ENCODE measurements around the gene MAP3K15. TPM values are rescaled to one million over a fixed set of nuclear protein-coding genes. Genes with fewer than 3 reads are reported as not detected.

The MAP3K15 gene
- total RNA-seq = 0.31 and 0.37 TPM in 2 replicates

- H3K27me3 Mint-ChIP-seq = peaks cover 30% of the 10 kb centered on the region
- H3K36me3 Mint-ChIP-seq (ENCODE audit: low read depth) = no peaks in the 10 kb centered on the region
- peak within 1 kb of the TSS; percentile 71 for H3K4me3 Mint-ChIP-seq
- intact Hi-C loops (cut with micrococcal nuclease) = loop anchor here (1.0 kb wide), 1 partner anchor 143 kb away; no protein-coding TSS in a partner anchor
- H3K9me3 Mint-ChIP-seq = no peaks in the 10 kb centered on the region
- peaks cover 2% of the 10 kb centered on the region for H3K4me1 Mint-ChIP-seq
- no peak within 1 kb of the TSS for H3K27ac Mint-ChIP-seq
- DNase-seq = peak; percentile 64
Observed at GRCh38 chrX:19514791-19515614, at the start of gene MAP3K15. Gene MAP3K15 (minus strand): TSS chrX:19515508. CDS start chrX:19515261, 247 bp downstream.

- Mint-ChIP-seq H3K36me3 (ENCODE audit: low read depth) (peaks cover 23% of the 10 kb centered on the region), H3K27ac (no peak overlapping the region), H3K4me3 (no peak overlapping the region), H3K9me3 (no peaks in the 10 kb centered on the region), H3K4me1 (peaks cover 24% of the 10 kb centered on the region), H3K27me3 (no peaks in the 10 kb centered on the region)
- intact Hi-C loops (cut with micrococcal nuclease) = no loop called here
- no peak for DNase-seq
Observed at GRCh38 chrX:19564606-19565005, 49.3 kb upstream of the MAP3K15 start.

GRCh38 chrX:19563746-19564145 is 48.4 kb upstream of the MAP3K15 start:
- H3K27ac Mint-ChIP-seq = peak overlapping the region; percentile 11

GRCh38 chrX:19563327-19563726 is 48.0 kb upstream of the MAP3K15 start:
- no peaks in the 10 kb centered on the region for H3K9me3 Mint-ChIP-seq
- intact Hi-C loops (cut with micrococcal nuclease) = no loop called here
- peaks cover 20% of the 10 kb centered on the region for H3K36me3 Mint-ChIP-seq (ENCODE audit: low read depth)

More at GRCh38 chrX:19563746-19564145, 48.4 kb upstream of the MAP3K15 start:
- Mint-ChIP-seq H3K4me1 (peaks cover 24% of the 10 kb centered on the region), H3K36me3 (ENCODE audit: low read depth) (peaks cover 23% of the 10 kb centered on the region), H3K4me3 (no peak overlapping the region), H3K27me3 (no peaks in the 10 kb centered on the region), H3K9me3 (no peaks in the 10 kb centered on the region)
- intact Hi-C loops (cut with micrococcal nuclease) = no loop called here
- DNase-seq = no peak

GRCh38 chrX:19560611-19561010 is 45.3 kb upstream of the MAP3K15 start:
- Mint-ChIP-seq H3K27ac (no peak overlapping the region), H3K4me1 (peaks cover 15% of the 10 kb centered on the region), H3K36me3 (ENCODE audit: low read depth) (peaks cover 12% of the 10 kb centered on the region), H3K9me3 (no peaks in the 10 kb centered on the region), H3K4me3 (no peak overlapping the region), H3K27me3 (no peaks in the 10 kb centered on the region)
- no peak for DNase-seq
- intact Hi-C loops (cut with micrococcal nuclease) = no loop called here

More at GRCh38 chrX:19563327-19563726, 48.0 kb upstream of the MAP3K15 start:
- Mint-ChIP-seq H3K4me1 (peaks cover 21% of the 10 kb centered on the region), H3K27me3 (no peaks in the 10 kb centered on the region), H3K27ac (peak overlapping the region; percentile 11), H3K4me3 (no peak overlapping the region)
- no peak for DNase-seq

- Mint-ChIP-seq H3K4me1 (peaks cover 19% of the 10 kb centered on the region), H3K27ac (peak overlapping the region; percentile 20), H3K4me3 (no peak overlapping the region), H3K9me3 (no peaks in the 10 kb centered on the region), H3K27me3 (no peaks in the 10 kb centered on the region), H3K36me3 (ENCODE audit: low read depth) (peaks cover 5% of the 10 kb centered on the region)
- intact Hi-C loops (cut with micrococcal nuclease) = loop anchor here (5.0 to 10.0 kb wide), 2 partner anchors 217 to 234 kb away; no protein-coding TSS in a partner anchor
- DNase-seq = no peak
Observed at GRCh38 chrX:19557822-19558221, 42.5 kb upstream of the MAP3K15 start.

- H3K27me3 Mint-ChIP-seq = no peaks in the 10 kb centered on the region
Observed at GRCh38 chrX:19556202-19556601, 40.9 kb upstream of the MAP3K15 start.

GRCh38 chrX:19555683-19556082 is 40.4 kb upstream of the MAP3K15 start:
- no peaks in the 10 kb centered on the region for H3K27me3 Mint-ChIP-seq
- peaks cover 10% of the 10 kb centered on the region for H3K36me3 Mint-ChIP-seq (ENCODE audit: low read depth)
- H3K27ac Mint-ChIP-seq = peak overlapping the region; percentile 90
- H3K4me1 Mint-ChIP-seq = peaks cover 28% of the 10 kb centered on the region
- no peaks in the 10 kb centered on the region for H3K9me3 Mint-ChIP-seq
- DNase-seq = no peak
- intact Hi-C loops (cut with micrococcal nuclease) = loop anchor here (1.0 to 10.0 kb wide), 4 partner anchors 70 to 237 kb away; no protein-coding TSS in a partner anchor
- H3K4me3 Mint-ChIP-seq = no peak overlapping the region

More at GRCh38 chrX:19556202-19556601, 40.9 kb upstream of the MAP3K15 start:
- H3K36me3 Mint-ChIP-seq (ENCODE audit: low read depth) = peaks cover 10% of the 10 kb centered on the region
- peak overlapping the region; percentile 90 for H3K27ac Mint-ChIP-seq
- DNase-seq = no peak
- H3K9me3 Mint-ChIP-seq = no peaks in the 10 kb centered on the region
- no peak overlapping the region for H3K4me3 Mint-ChIP-seq
- intact Hi-C loops (cut with micrococcal nuclease) = loop anchor here (5.0 to 10.0 kb wide), 2 partner anchors 219 to 236 kb away; no protein-coding TSS in a partner anchor
- peaks cover 27% of the 10 kb centered on the region for H3K4me1 Mint-ChIP-seq

GRCh38 chrX:19555236-19555635 is 39.9 kb upstream of the MAP3K15 start:
- no peaks in the 10 kb centered on the region for H3K27me3 Mint-ChIP-seq
- H3K27ac Mint-ChIP-seq = peak overlapping the region; percentile 90
- peak overlapping the region; percentile 53 for H3K4me3 Mint-ChIP-seq
- no peaks in the 10 kb centered on the region for H3K9me3 Mint-ChIP-seq
- no peak for DNase-seq
- H3K4me1 Mint-ChIP-seq = peaks cover 32% of the 10 kb centered on the region
- intact Hi-C loops (cut with micrococcal nuclease) = loop anchor here (1.0 to 10.0 kb wide), 4 partner anchors 70 to 237 kb away; no protein-coding TSS in a partner anchor
- H3K36me3 Mint-ChIP-seq (ENCODE audit: low read depth) = peaks cover 10% of the 10 kb centered on the region

- Mint-ChIP-seq H3K27ac (peak overlapping the region; percentile 90), H3K4me1 (peaks cover 35% of the 10 kb centered on the region), H3K4me3 (peak overlapping the region; percentile 53)
Observed at GRCh38 chrX:19554786-19555185, 39.5 kb upstream of the MAP3K15 start.

GRCh38 chrX:19552793-19553192 is 37.5 kb upstream of the MAP3K15 start:
- no peak for DNase-seq
- Mint-ChIP-seq H3K4me3 (no peak overlapping the region), H3K4me1 (peaks cover 50% of the 10 kb centered on the region), H3K27ac (peak overlapping the region; percentile 41), H3K27me3 (no peaks in the 10 kb centered on the region), H3K9me3 (no peaks in the 10 kb centered on the region), H3K36me3 (ENCODE audit: low read depth) (peaks cover 27% of the 10 kb centered on the region)
- intact Hi-C loops (cut with micrococcal nuclease) = loop anchor here (5.0 to 10.0 kb wide), 2 partner anchors 195 to 222 kb away; no protein-coding TSS in a partner anchor

More at GRCh38 chrX:19554786-19555185, 39.5 kb upstream of the MAP3K15 start:
- intact Hi-C loops (cut with micrococcal nuclease) = loop anchor here (1.0 to 10.0 kb wide), 6 partner anchors 12 to 238 kb away; no protein-coding TSS in a partner anchor
- no peaks in the 10 kb centered on the region for H3K27me3 Mint-ChIP-seq
- DNase-seq = peak; percentile 64
- H3K36me3 Mint-ChIP-seq (ENCODE audit: low read depth) = peaks cover 12% of the 10 kb centered on the region
- H3K9me3 Mint-ChIP-seq = no peaks in the 10 kb centered on the region

- peaks cover 38% of the 10 kb centered on the region for H3K36me3 Mint-ChIP-seq (ENCODE audit: low read depth)
- peak; percentile 63 for DNase-seq
- H3K27me3 Mint-ChIP-seq = no peaks in the 10 kb centered on the region
- peak overlapping the region; percentile 68 for H3K4me3 Mint-ChIP-seq
- H3K27ac Mint-ChIP-seq = peak overlapping the region; percentile 81
- no peaks in the 10 kb centered on the region for H3K9me3 Mint-ChIP-seq
- intact Hi-C loops (cut with micrococcal nuclease) = loop anchor here (5.0 to 10.0 kb wide), 2 partner anchors 197 to 225 kb away; no protein-coding TSS in a partner anchor
- H3K4me1 Mint-ChIP-seq = peaks cover 34% of the 10 kb centered on the region
Observed at GRCh38 chrX:19549838-19550237, 34.5 kb upstream of the MAP3K15 start.

- peak overlapping the region; percentile 72 for H3K4me3 Mint-ChIP-seq
- intact Hi-C loops (cut with micrococcal nuclease) = no loop called here
- H3K36me3 Mint-ChIP-seq (ENCODE audit: low read depth) = peaks cover 42% of the 10 kb centered on the region
- H3K4me1 Mint-ChIP-seq = peaks cover 38% of the 10 kb centered on the region
- peak overlapping the region; percentile 93 for H3K27ac Mint-ChIP-seq
- no peaks in the 10 kb centered on the region for H3K9me3 Mint-ChIP-seq
- DNase-seq = no peak
- no peaks in the 10 kb centered on the region for H3K27me3 Mint-ChIP-seq
Observed at GRCh38 chrX:19548934-19549333, 33.6 kb upstream of the MAP3K15 start.

- Mint-ChIP-seq H3K36me3 (ENCODE audit: low read depth) (peaks cover 42% of the 10 kb centered on the region), H3K27me3 (no peaks in the 10 kb centered on the region), H3K4me1 (peaks cover 38% of the 10 kb centered on the region), H3K4me3 (peak overlapping the region; percentile 72), H3K27ac (peak overlapping the region; percentile 93), H3K9me3 (no peaks in the 10 kb centered on the region)
- intact Hi-C loops (cut with micrococcal nuclease) = no loop called here
- DNase-seq = no peak
Observed at GRCh38 chrX:19548279-19548678, 33.0 kb upstream of the MAP3K15 start.

Data from activated CD4-positive, alpha-beta T cell treated with anti-CD3 and anti-CD28 coated beads, Interleukin-2, amount 10 ng/mL, durations not matched to agents 24 days and 14 days (primary cell).